Right lobe of liver (tissue), 4 donors: ENCODE measurements around the gene PCNA.

Source experiments
- CTCF ChIP-seq, 4 donors: fragments of 200-600 bp in 3 of 4; fragments of 450-650 bp in 1 of 4; IDR thresholded peaks; one replicate each; pipeline versions ENCODE4 v1.5.1 to v1.8.0; 2016 to 2022; ENCODE audit warnings: antibody characterized with exemption in 4 of 4, mild to moderate bottlenecking in 2 of 4
- POLR2A ChIP-seq: fragments of 450-650 bp; IDR thresholded peaks from one replicate; pipeline ENCODE4 v1.6.1; 2017; ENCODE audit warnings: antibody characterized with exemption, mild to moderate bottlenecking
- donor health status: DM: no; HTN: no; CAD: no.
- donor health status: DM: no; HTN: no; CAD: no.
- donor health status: DM: no; HTN: yes; CAD: no.

GRCh38 chr20:5095931-5096330 lies 23.8 kb downstream of the PCNA start:
- TF ChIP-seq CTCF (IDR thresholded peaks at IDR 0.05) = no peak
- TF ChIP-seq POLR2A = no peak
